GM21360 (cell line): ENCODE measurements around the gene SLC13A3.

ENCODE experiments used
- ATAC-seq: cut with Tn5 transposase; IDR thresholded peaks from one replicate; pipeline ENCODE4 v1.9.1; 2021; ENCODE audit warnings: mild to moderate bottlenecking, moderate library complexity; ENCODE audit not compliant: unreplicated experiment

SLC13A3 gene

GRCh38 chr20:46607849-46608497, 43.3 kb downstream of the SLC13A3 start:
- no peak for ATAC-seq

DNA sequence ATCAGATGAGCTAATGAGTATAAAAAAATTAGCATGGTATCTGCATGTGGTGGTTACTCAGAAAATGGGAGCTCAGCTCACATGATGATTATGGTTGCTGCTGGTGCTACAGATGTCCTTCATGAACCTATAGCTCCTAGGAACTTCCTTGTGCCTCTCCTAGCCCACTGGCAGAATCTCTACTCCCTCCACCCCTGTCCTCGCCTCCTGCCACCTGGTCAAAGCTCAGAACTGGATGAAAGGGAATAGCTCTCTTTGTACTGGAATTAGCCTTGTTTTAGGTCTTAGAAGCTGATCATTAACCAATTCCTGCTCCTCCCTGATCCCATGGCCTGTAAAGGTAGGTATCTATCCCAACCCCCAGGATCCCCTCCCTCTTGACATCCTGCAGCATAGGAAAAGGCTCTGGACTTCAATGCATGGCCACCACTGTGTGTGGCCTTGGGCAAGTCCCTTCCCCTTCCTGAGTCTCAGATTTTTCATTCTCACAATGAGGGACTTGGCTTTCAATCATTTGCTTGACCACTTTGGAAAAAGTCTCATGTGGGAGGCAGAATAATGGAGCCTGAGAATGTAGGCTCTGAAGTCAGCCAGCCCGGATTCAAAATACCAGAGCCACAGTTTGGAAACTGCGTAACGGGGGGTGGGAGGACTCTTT, 43.9 kb downstream of the SLC13A3 start:
- ATAC-seq, result no peak

DNA sequence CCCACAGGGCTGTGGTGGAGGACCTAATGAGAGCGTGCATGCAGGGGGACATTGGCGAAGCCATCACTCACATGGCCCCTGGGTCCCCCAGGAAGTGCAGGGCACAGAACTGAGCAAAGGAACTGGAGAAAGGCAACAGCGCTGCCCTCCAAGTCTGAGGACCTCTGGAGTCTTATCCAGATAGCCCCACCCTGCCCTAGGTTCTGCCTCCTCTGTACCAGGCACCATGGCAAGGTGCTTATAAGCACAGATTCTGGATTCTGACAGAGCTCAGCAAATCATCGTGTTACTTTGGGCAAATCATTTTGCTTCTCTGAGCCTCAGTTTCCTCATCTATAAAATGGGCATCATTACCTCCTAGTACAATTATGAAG, 44.5 kb downstream of the SLC13A3 start:
- no peak for ATAC-seq

- no peak for ATAC-seq
Observed at GRCh38 chr20:46605978-46606816, 45.1 kb downstream of the SLC13A3 start.

DNA sequence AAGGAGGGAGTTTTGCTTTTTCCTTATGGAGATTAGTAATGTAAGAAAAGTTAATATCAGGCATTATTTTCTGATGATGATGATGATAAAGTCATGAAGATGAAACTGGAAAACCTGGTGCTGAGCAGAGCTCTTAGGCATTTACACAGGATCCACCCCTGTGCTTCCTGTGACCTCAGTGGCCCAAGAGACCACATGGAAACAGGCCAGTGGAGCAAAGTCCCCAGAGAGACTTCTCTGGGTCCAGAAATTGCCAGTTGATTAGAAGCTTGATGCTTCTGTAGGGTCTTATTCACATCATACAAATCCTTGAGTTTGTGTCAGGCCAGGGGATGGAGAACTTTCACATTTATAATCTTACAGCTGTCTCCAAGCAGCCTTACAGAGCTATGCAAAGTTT, 46.1 kb downstream of the SLC13A3 start:
- no peak for ATAC-seq

- no peak for ATAC-seq
Observed at GRCh38 chr20:46604551-46605133, 46.6 kb downstream of the SLC13A3 start.

DNA sequence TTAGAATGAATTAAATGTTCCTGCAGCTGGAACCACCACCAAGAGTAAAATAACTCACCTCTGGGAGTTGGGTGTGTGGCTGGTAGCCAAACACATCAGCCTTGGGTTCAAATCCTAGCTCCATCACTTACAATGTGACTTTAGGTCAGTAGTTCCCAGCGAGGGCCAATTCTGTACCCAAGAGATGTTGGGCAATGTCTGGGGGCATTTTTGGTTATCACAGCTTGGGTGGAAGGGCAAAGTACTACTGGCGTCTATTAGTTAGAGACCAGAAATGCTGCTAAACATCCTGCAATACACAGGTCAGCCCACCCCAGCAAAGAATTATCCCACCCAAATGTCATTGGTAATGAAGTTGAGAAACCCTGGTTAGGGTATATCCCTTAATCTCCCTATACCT, 48.8 kb downstream of the SLC13A3 start:
- no peak for ATAC-seq

DNA sequence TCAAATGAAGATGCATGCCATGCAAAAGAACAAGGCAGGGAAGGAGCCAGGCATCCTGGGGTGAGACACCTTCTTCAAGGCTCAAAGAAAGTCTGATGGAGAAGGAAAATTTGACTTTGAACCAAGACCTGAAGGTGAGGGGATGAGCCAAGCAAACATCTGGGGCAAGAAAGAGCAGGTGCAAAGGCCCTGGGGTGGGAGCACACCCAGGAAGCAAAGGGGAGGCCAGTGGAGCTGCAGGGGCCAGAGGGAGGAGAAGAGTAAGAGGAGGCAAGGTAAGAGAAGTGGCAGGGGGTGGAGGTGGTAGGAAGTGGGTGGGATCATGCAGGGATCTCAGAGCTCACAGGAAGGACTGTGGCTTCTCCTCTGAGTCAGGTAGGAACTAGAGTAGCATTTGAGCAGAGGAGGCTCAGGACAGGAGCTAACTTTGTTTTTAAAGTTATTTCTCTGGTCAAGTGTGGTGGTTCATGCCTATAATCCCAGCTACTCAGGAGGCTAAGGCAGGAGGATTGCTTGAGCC, 49.6 kb downstream of the SLC13A3 start:
- ATAC-seq, result no peak

DNA sequence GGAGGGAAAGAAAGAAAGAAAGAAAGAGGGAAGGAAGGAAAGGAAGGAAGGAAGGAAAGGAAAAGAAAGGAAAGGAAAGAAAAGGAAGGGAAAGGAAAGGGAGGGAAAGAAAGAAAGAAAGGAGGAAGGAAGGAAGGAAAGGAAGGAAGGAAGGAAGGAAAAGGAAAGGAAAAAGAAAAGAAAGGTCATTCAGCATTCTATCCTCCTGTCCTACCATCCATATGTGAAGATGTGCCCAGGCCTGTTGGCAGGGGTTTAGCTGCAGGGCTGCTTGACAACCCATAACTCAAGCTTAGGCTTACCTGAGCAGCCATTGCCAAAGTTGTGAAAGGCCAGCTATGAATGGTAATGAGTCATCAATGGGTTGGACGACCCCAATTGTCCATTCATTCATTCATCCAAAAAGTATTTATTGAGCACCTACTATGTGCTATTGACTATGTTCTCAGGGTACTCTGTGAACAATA, 50.9 kb downstream of the SLC13A3 start:
- ATAC-seq, result no peak

GRCh38 chr20:46599227-46599987, 51.9 kb downstream of the SLC13A3 start:
- no peak for ATAC-seq

DNA sequence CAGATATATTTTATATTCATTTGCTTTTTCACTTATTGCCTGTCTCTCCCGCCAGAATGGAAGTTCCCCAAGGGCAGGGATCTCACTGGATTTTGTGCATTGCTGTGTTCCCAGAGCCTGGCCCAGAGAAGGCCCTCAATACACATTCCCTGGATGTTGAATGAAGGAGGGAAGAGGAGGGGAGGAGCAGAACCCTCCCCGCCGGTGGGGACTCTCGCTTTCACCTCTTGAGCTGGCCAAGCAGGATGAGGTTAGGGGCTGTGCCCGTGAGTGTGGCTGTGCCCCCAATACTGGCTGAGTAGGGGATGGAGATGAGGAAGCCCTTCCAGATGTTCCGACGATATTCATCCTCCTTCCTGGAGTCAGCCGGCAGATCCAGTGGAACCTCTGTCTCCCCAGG, 55.3 kb downstream of the SLC13A3 start:
- no peak for ATAC-seq

GRCh38 chr20:46594725-46595124, 56.5 kb downstream of the SLC13A3 start:
- no peak for ATAC-seq

GRCh38 chr20:46592580-46593362, 58.5 kb downstream of the SLC13A3 start:
- no peak for ATAC-seq

GRCh38 chr20:46590443-46590842, 60.8 kb downstream of the SLC13A3 start:
- ATAC-seq, result no peak

- ATAC-seq, result no peak
Observed at GRCh38 chr20:46588532-46589511, 62.4 kb downstream of the SLC13A3 start.

DNA sequence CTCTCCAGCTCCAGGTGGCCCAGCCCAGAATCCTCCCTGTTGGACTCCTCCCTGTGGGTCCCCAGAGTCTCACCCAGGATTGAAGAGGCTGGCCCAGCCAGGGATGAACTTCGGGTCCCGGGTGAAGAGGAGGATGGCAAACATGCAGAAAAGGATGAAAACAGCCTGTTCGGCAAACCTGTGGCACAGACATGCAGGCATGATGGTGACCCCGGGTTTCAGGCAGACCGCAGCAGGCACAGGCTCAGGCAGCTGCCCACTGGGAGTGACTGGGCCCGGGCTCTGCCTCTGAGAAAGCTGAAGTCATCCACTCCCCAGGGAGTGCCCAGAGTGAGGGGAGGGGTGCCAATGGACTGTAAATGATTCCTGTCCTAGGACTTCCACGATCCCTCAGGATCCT, 63.3 kb downstream of the SLC13A3 start:
- no peak for ATAC-seq

DNA sequence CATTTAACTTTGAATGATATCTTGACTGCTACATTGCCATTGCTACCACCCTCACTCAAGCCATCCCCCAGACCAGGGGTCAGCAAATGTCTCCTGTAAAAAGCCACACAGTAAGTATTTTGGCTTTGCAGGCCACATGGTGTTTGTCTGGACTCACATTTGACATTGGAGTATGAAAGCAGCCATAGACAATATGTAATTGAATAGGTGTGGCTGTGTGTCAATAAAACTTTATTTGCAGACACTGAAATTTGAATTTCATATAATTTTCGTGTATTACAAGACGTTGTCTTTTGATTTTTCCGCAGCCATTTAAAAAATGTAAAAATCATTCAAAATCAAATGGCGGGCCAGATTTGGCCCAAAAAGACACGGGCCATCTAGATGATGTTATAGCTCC, 64.5 kb downstream of the SLC13A3 start:
- no peak for ATAC-seq

GRCh38 chr20:46584508-46584907, 66.8 kb downstream of the SLC13A3 start:
- ATAC-seq, result no peak
